ENCODE measurements around the gene COX10. TPM values are rescaled to one million over a fixed set of nuclear protein-coding genes. Genes with fewer than 3 reads are reported as not detected.
"Not testable (repeated sequence)": the region's sequence is repeated elsewhere in the genome, so short reads cannot be mapped to it uniquely, and the experiment has no call there.

Gene COX10
- 10 to 100 TPM in 4 of 5 donors, 1 to 10 TPM in 1; 7.6 to 40.4 (median 25.4) TPM for total RNA-seq
- 10 to 100 TPM in 1 of 3 donors, 1 to 10 TPM in 2; 8.5 to 16.3 (median 9.7) TPM for polyA plus RNA-seq
- long read RNA-seq, donor 1, partial matches to known transcripts: 0 of 3 reads
- long read RNA-seq, donor 1, other reads (novel, unspliced or antisense): 0 of 3 reads
- long read RNA-seq, donor 2, partial matches to known transcripts: 0 of 1 reads
- long read RNA-seq, donor 2, other reads (novel, unspliced or antisense): 0 of 1 reads
- long read RNA-seq, donor 3, partial matches to known transcripts: 0 of 3 reads
- long read RNA-seq, donor 3, other reads (novel, unspliced or antisense): 0 of 3 reads
- long read RNA-seq, donor 4, partial matches to known transcripts: 0 of 1 reads
- long read RNA-seq, donor 4, other reads (novel, unspliced or antisense): 0 of 1 reads
- long read RNA-seq, donor 5, partial matches to known transcripts: 0 of 3 reads
- long read RNA-seq, donor 5, other reads (novel, unspliced or antisense): 0 of 3 reads
- long read RNA-seq, donor 6, transcript COX10-201 (7 exons, 2,873 nt): major isoform, 11 of 13 reads
- long read RNA-seq, donor 6, partial matches to known transcripts: 0 of 13 reads
- long read RNA-seq, donor 6, other reads (novel, unspliced or antisense): 0 of 13 reads
- long read RNA-seq, donor 7, partial matches to known transcripts: 6 of 8 reads
- long read RNA-seq, donor 7, other reads (novel, unspliced or antisense): 0 of 8 reads
- long read RNA-seq, donor 8, partial matches to known transcripts: 0 of 8 reads
- long read RNA-seq, donor 8, other reads (novel, unspliced or antisense): 0 of 8 reads
- long read RNA-seq, donor 9, partial matches to known transcripts: 0 of 4 reads
- long read RNA-seq, donor 9, other reads (novel, unspliced or antisense): 0 of 4 reads
- long read RNA-seq, donor 10, partial matches to known transcripts: 0 of 2 reads
- long read RNA-seq, donor 10, other reads (novel, unspliced or antisense): 0 of 2 reads

DNA sequence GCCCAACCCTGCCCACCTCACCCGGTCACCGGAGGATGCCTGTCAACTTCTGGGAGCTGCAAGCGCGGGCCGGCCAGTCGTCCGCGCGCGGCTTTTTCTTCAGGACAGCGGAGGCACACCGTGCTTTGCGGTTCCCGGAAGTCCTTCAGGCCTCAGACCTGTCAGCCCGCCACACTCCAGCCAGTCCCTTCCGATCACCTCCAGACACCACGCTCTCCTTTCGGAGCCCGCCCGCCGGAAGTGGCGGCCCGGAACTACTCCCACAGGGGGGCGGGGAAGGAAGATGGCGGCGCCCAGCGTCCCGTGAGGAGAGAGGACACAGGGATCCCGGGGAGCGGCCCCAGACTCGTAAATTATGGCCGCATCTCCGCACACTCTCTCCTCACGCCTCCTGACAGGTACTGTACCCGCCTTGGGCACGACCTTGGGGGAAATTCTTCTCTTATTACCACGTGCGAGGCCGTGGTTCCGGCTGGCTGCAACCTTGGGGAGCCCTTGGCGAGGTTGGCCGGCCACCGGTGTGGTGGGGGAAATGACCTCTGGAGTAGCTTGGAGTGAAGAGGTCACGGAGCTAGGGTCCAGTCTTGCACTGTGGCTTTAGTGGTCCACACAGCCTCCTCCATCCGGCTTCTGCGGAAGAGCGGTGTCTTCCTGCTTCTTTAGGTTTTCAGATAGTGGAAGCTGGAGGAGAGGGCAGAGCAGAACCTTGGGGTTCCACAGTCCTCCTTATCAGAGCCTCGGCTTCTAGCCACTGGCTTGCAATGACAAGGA lies at the start of gene COX10:
Gene COX10 (plus strand): TSS at position 254 of the 771 bp plus-strand sequence. CDS start 102 bp downstream, at position 356.
- Histone ChIP-seq H3K27me3 (no peaks in the 10 kb centered on the region), H3K4me3 (peak within 1 kb of the TSS; percentile 80 to 96 (median 96)), H3K9me3 (no peaks in the 10 kb centered on the region), H3K36me3 (peaks cover 0 to 6% (median 4%) of the 10 kb centered on the region in 4 donors), H3K4me1 (peaks cover 7 to 35% (median 31%) of the 10 kb centered on the region in 4 donors), H3K27ac (peak within 1 kb of the TSS; percentile 79 to 89 (median 83))
- TF ChIP-seq POLR2AphosphoS5 (IDR thresholded peaks at IDR 0.05) (peak; percentile 83 to 96 (median 87)), POLR2A (IDR thresholded peaks at IDR 0.05) (peak in 2 of 4 donors; percentile 49 to 81), CTCF (IDR thresholded peaks at IDR 0.05) (peak in 1 of 7 experiments; percentile 14), EP300 (IDR thresholded peaks at IDR 0.05) (no peak)
- DNase-seq: peak; percentile 91 to 96
- 0 to 1% (median 1%) methylated on average over 28 to 48 of the region's 48 CpGs for WGBS, 5 donors
- intact Hi-C loops (cut with DNase I; ENCODE audit: low total_unique reads): no loop called here

DNA sequence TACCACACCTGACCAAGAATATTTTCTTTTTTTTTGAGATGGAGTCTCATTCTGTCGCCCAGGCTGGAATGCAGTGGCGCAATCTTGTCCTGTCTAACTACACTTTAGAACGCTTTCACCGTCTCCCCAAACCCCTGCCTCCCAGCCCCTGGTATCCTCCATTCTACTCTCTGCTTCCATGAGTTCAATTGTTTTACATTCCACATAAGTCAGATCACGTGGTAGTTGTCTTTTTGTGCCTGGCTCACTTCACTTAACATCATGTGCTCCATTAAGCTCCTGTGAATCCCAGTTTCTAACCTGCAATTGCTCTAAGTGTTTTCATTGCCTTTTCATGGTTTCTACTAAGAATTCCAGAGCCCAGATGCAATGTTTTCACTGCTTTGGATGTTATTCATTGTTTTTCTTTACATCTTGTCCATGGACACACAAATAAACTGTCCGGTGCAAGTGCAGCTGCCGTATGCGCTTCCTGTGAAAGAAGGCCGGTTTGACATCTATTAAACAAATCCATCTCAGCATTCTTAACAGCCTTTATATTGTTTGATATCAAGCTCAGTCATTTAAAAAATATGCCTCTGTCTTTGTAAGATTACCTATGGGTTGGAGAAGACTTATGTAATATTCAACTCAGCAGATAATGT lies 47.5 kb upstream of the COX10 start:
- H3K36me3 ChIP-seq; H3K27me3 ChIP-seq; intact Hi-C loops (cut with DNase I; ENCODE audit: low total_unique reads); H3K9me3 ChIP-seq; H3K4me1 ChIP-seq; DNase-seq; H3K4me3 ChIP-seq; H3K27ac ChIP-seq: not testable (repeated sequence)
- 71 to 90% (median 82%) methylated on average over 4 to 6 of the region's 9 CpGs for WGBS, 5 donors

GRCh38 chr17:14029755-14030154 lies 39.5 kb upstream of the COX10 start:
- WGBS, 5 donors: 86 to 100% (median 100%) methylated on average over 1 to 2 of the region's 5 CpGs; no CpG with 5 or more reads in 2 of the 5 donors

DNA sequence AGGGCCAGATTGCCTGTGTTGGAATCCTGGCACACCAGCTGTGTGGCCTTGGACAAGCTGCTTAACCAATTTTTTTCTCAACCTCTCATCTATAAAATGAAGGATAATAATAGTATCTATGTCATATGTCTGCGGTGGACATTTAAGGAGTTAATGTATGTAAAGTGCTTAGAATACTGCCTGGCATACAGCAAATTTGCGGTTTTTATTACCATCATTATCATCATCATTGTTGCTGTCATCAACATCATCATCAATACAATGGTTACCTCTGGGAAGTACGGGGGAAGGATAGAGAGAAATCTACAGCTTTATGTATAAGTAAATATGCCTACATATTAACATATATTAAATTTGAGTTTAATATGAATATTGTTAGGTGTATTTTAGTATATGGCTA lies 37.1 kb upstream of the COX10 start:
- no peak for DNase-seq
- WGBS, 5 donors: 95 to 99% (median 96%) methylated on average over 3 of the region's 3 CpGs
- H3K4me3 ChIP-seq: no peak overlapping the region
- intact Hi-C loops (cut with DNase I; ENCODE audit: low total_unique reads): no loop called here
- no peaks in the 10 kb centered on the region for H3K27me3 ChIP-seq
- H3K9me3 ChIP-seq: no peaks in the 10 kb centered on the region
- no peaks in the 10 kb centered on the region for H3K4me1 ChIP-seq
- no peak for TF ChIP-seq POLR2A (IDR thresholded peaks at IDR 0.05)
- no peak for TF ChIP-seq POLR2AphosphoS5 (IDR thresholded peaks at IDR 0.05)
- TF ChIP-seq EP300 (IDR thresholded peaks at IDR 0.05): no peak
- no peak for TF ChIP-seq CTCF (IDR thresholded peaks at IDR 0.05)
- H3K27ac ChIP-seq: no peak overlapping the region
- H3K36me3 ChIP-seq: peaks cover 0 to 23% (median 21%) of the 10 kb centered on the region in 4 donors

More at GRCh38 chr17:14029755-14030154, 39.5 kb upstream of the COX10 start:
- H3K4me1 ChIP-seq; H3K4me3 ChIP-seq; H3K27ac ChIP-seq; H3K9me3 ChIP-seq; intact Hi-C loops (cut with DNase I; ENCODE audit: low total_unique reads); H3K27me3 ChIP-seq; DNase-seq: not testable (repeated sequence)
- peaks cover 0 to 23% (median 21%) of the 10 kb centered on the region in 4 donors for H3K36me3 ChIP-seq
